HepG2 (cell line): ENCODE data around the gene MPHOSPH8.

Experiments used
- EHMT2 ChIP-seq: fragments of 200-600 bp; sonication (generic); IDR thresholded peaks from 2 replicates; pipeline ENCODE4 v1.7.0; 2017; ENCODE audit warnings: antibody characterized with exemption, low read depth, low read length, borderline replicate concordance
- STAT5B ChIP-seq: sonication (generic); formaldehyde crosslinking; IDR thresholded peaks from 2 replicates; pipeline ENCODE4 v1.4.0; 2020; ENCODE audit warnings: missing genetic modification reagents
- ZBTB7A ChIP-seq: sonication (generic); formaldehyde crosslinking; IDR thresholded peaks from 2 replicates; pipeline ENCODE4 v1.8.0; 2022; ENCODE audit warnings: mild to moderate bottlenecking, missing genetic modification reagents

DNA sequence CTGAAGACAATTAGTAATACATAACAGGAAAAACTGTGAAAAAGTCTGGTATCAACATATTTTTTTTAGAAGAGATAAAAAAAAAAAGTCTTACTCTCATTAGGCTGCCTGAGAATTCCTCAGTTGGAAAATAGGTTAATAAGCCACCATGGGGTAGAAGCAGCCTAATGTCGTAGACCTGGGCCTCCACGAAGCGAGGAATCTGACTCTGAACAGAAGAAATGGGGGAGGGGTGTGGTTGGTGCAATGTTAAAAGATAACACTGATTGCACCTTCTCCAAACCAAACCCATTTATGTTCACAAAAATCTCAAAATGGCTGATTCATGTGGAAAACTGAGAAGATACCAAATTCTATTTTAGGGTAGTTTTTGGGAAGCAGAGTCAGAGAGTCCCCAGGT is 62.4 kb downstream of the MPHOSPH8 start:
- no peak for TF ChIP-seq ZBTB7A (CRISPR knock-in tag)
- no peak for TF ChIP-seq EHMT2
- no peak for TF ChIP-seq STAT5B
